Upper lobe of left lung (tissue), 6 donors: ENCODE data around the gene SLC25A25. TPM values are rescaled to one million over a fixed set of nuclear protein-coding genes. Genes with fewer than 3 reads are reported as not detected.

Experiments used
- ATAC-seq, 2 donors: fragments of 200-7000 bp; cut with Tn5 transposase; one replicate each; pipeline ENCODE4 v1.9.1; 2022; ENCODE audit warnings: mild to moderate bottlenecking in 2 of 2, moderate library complexity in 2 of 2; ENCODE audit not compliant: low FRiP score in 2 of 2
- DNase-seq, 2 donors: peaks; one replicate each; pipeline ENCODE4 v3.0.0-alpha.2; 2019 to 2020
- H3K27ac ChIP-seq, 4 donors: fragments of 200-600 bp; sonication (generic); one replicate each; pipeline ENCODE4 v1.5.1; 2016 to 2019
- H3K27me3 ChIP-seq, 4 donors: fragments of 200-600 bp; sonication (generic); one replicate each; pipeline ENCODE4 v1.5.1; 2017 to 2019
- H3K36me3 ChIP-seq, 4 donors: fragments of 200-600 bp; sonication (generic); one replicate each; pipeline ENCODE4 v1.5.1; 2016 to 2019
- H3K4me1 ChIP-seq, 4 donors: fragments of 200-600 bp; sonication (generic); one replicate each; pipeline ENCODE4 v1.5.1; 2018 to 2019
- H3K4me3 ChIP-seq, 4 donors: fragments of 200-600 bp; sonication (generic); one replicate each; pipeline ENCODE4 v1.5.1; 2017 to 2019; ENCODE audit warnings: mild to moderate bottlenecking in 2 of 4, moderate library complexity in 1 of 4
- H3K9me3 ChIP-seq, 4 donors: fragments of 200-600 bp; sonication (generic); one replicate each; pipeline ENCODE4 v1.5.1; 2018 to 2019
- CTCF ChIP-seq, 6 experiments: fragments of 450-650 bp in 4 of 6; fragments of 200-600 bp in 2 of 6; sonication (generic) in 2 of 6; IDR thresholded peaks; one replicate each; pipeline ENCODE4 v1.5.1; 2016 to 2019; ENCODE audit warnings: antibody characterized with exemption in 6 of 6
- EP300 ChIP-seq, 4 donors: sonication (generic); formaldehyde crosslinking; IDR thresholded peaks; one replicate each; pipeline ENCODE4 v1.5.1; 2017; ENCODE audit warnings: antibody characterized with exemption in 4 of 4, control low read depth in 2 of 4
- POLR2A ChIP-seq, 4 donors: fragments of 450-650 bp; IDR thresholded peaks; one replicate each; pipeline ENCODE4 v1.5.1; 2016 to 2017; ENCODE audit warnings: antibody characterized with exemption in 4 of 4, mild to moderate bottlenecking in 2 of 4
- POLR2AphosphoS5 ChIP-seq, 2 donors: sonication (generic); formaldehyde crosslinking; IDR thresholded peaks; one replicate each; pipeline ENCODE4 v1.5.1; 2017; ENCODE audit warnings: antibody characterized with exemption in 2 of 2
- WGBS, 2 donors: methylation state at CpG; one replicate each; pipeline ENCODE4 v1.1.5; 2017 to 2018; 5-methylcytosine and 5-hydroxymethylcytosine counted together
- total RNA-seq, 6 donors: library from RNA; depleted of rRNA in 4 of 6; stranded (reverse); fragments of >200 nt in 4 of 6; gene quantifications; one replicate each; pipeline versions ENCODE4 v1.1.0 to v1.2.1, GENCODE V29; 2016 to 2021
- donor health status: DM: no; HTN: no; CAD: no; lungs with moderate emphysema.
- donor health status: DM: no; HTN: yes; CAD: no; lungs with severe emphysema.

The SLC25A25 gene
- total RNA-seq, 6 donors from 2014 or later, result 23.6 to 40.2 (median 33.7) TPM

GRCh38 chr9:128059365-128059983, 8.6 kb upstream of the SLC25A25 start:
- Histone ChIP-seq H3K27me3 (no peaks in the 10 kb centered on the region), H3K4me3 (no peak overlapping the region), H3K27ac (peak overlapping the region; percentile 34 to 63 (median 40)), H3K9me3 (no peaks in the 10 kb centered on the region), H3K4me1 (peaks cover 48 to 69% (median 62%) of the 10 kb centered on the region in 4 donors), H3K36me3 (peaks cover 0 to 18% (median 9%) of the 10 kb centered on the region in 4 donors)
- 75 to 84% methylated on average over 4 to 6 of the region's 6 CpGs for WGBS, 2 donors
- TF ChIP-seq POLR2A (IDR thresholded peaks at IDR 0.05), result no peak
- no peak for TF ChIP-seq CTCF (IDR thresholded peaks at IDR 0.05)
- TF ChIP-seq POLR2AphosphoS5 (IDR thresholded peaks at IDR 0.05), result no peak
- ATAC-seq (no peak), DNase-seq (peak in 1 of 2 donors; percentile 77)

DNA sequence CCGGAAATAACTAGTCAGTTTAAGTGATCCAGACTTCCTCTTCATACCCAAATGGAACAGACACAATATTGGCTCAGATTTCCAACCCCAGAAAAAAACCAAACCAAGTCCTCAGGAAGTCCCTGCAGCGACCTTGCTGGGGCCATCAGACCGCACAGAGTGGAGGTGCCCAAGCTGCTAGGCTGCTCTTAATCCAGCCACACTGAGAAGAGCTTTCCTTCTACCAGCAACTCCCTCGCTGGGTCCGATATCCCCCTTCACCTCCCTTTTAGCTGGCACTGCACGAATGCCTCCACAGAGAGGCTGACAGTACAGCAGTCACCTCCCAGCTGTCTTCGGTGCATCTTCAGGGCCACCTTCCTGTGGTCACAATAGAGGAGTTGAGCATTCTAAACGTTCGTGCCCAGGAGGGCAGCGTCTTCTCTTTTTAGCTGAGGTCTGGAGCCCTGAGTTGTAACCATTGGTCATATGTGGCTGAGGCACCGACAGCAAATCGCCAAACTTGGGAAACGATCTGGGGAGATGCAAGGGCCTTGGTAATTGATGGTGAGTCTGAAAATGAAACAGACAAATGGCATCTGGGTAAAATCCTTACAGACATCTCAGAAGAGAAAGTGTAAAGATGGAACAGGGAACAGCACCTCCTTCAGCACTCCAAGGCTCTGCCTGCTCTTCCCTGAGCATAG, 6.6 kb upstream of the SLC25A25 start:
- peaks cover 0 to 18% (median 9%) of the 10 kb centered on the region in 4 donors for H3K36me3 ChIP-seq
- H3K9me3 ChIP-seq, result no peaks in the 10 kb centered on the region
- ATAC-seq (no peak), DNase-seq (no peak)
- H3K4me1 ChIP-seq, result peaks cover 44 to 65% (median 62%) of the 10 kb centered on the region in 4 donors
- peak overlapping the region; percentile 40 to 74 (median 59) for H3K27ac ChIP-seq
- 47 to 56% methylated on average over 13 of the region's 13 CpGs for WGBS, 2 donors
- H3K27me3 ChIP-seq, result no peaks in the 10 kb centered on the region
- no peak overlapping the region for H3K4me3 ChIP-seq
- TF ChIP-seq POLR2A (IDR thresholded peaks at IDR 0.05) (no peak), CTCF (IDR thresholded peaks at IDR 0.05) (no peak), EP300 (IDR thresholded peaks at IDR 0.05) (no peak), POLR2AphosphoS5 (IDR thresholded peaks at IDR 0.05) (no peak)

- peak overlapping the region in 3 of 4 donors; percentile 27 to 57 (median 56) for H3K27ac ChIP-seq
- H3K36me3 ChIP-seq, result peaks cover 0 to 18% (median 9%) of the 10 kb centered on the region in 4 donors
- H3K4me3 ChIP-seq, result no peak overlapping the region
- WGBS, 2 donors, result 65 to 69% methylated on average over 6 of the region's 6 CpGs
- DNase-seq (no peak), ATAC-seq (no peak)
- H3K4me1 ChIP-seq, result peaks cover 43 to 62% (median 59%) of the 10 kb centered on the region in 4 donors
- TF ChIP-seq POLR2A (IDR thresholded peaks at IDR 0.05) (no peak), EP300 (IDR thresholded peaks at IDR 0.05) (no peak), POLR2AphosphoS5 (IDR thresholded peaks at IDR 0.05) (no peak), CTCF (IDR thresholded peaks at IDR 0.05) (no peak)
- no peaks in the 10 kb centered on the region for H3K27me3 ChIP-seq
- no peaks in the 10 kb centered on the region for H3K9me3 ChIP-seq
Measured at GRCh38 chr9:128062279-128062678, 5.8 kb upstream of the SLC25A25 start.

DNA sequence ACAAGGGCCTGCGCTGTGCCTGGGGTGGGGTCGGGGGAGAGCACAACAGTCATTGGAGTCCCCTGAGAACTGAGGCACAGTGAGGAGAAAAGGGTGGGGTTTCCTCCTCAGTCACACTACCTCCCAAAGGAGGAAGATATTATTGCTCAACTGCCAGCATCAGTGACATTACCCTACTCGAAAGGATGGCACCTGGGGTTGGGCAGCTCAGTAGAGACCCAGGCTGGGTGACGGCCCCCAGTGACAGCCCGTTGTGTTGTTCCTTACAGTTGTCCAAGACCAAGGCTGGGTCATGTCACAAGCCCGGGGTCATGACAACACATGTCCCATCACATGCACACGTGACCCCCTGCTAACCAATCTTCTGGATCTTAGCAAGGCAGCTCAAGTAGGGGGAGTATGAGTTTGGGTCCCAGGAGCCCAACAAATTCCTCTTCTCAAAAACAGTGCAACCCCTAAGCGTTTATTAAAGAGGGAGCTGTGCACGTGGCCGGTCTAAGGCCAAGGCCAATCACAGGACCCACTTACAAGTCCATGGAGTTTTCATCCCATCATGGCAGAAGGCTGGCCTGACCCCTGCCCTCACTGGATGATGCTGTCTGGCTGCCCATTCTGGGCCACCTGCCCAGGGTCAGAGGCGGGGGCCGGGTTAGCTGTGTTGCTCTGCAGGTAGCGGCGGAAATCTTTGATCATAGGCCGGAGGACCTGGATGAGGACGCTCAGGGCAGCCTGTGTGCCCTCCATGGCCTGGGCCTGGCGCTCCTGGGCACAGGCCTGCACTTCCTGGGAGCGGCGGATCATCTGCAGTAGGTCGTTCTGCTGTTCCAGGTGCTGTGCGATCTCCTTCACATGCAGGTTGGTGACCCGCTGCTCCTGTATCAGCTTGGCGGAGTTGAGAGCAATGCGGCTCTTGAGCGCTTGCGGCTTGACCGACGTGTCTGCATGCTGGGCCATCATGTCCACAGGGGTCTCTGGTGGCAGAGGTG, 4.9 kb upstream of the SLC25A25 start:
- ATAC-seq (no peak), DNase-seq (peak in 1 of 2 donors; percentile 59)
- no peak overlapping the region for H3K4me3 ChIP-seq
- H3K27me3 ChIP-seq, result no peaks in the 10 kb centered on the region
- WGBS, 2 donors, result 89 to 90% methylated on average over 7 to 27 of the region's 28 CpGs
- H3K9me3 ChIP-seq, result no peaks in the 10 kb centered on the region
- TF ChIP-seq CTCF (IDR thresholded peaks at IDR 0.05), result no peak
- no peak for TF ChIP-seq POLR2AphosphoS5 (IDR thresholded peaks at IDR 0.05)
- no peak for TF ChIP-seq EP300 (IDR thresholded peaks at IDR 0.05)
- H3K4me1 ChIP-seq, result peaks cover 36 to 53% (median 51%) of the 10 kb centered on the region in 4 donors
- H3K36me3 ChIP-seq, result peaks cover 0 to 18% (median 9%) of the 10 kb centered on the region in 4 donors
- peak overlapping the region in 3 of 4 donors; percentile 27 to 57 (median 56) for H3K27ac ChIP-seq
